ENCODE data around the gene TRPV2.

GRCh38 chr17:16442594-16443510, 27.5 kb downstream of the TRPV2 start:
- TF ChIP-seq CTCF (IDR thresholded peaks at IDR 0.05 in 4 of 5, conservative IDR thresholded peaks at IDR 0.05 in 1 of 5): no peak
- TF ChIP-seq POLR2A (IDR thresholded peaks at IDR 0.05): no peak
